Measurements from ENCODE around the gene FAM187B. TPM values are rescaled to one million over a fixed set of nuclear protein-coding genes. Genes with fewer than 3 reads are reported as not detected.

Gene FAM187B
- total RNA-seq, result not detected
- long read RNA-seq, result 0 reads

GRCh38 chr19:35228177-35228930 is at the start of gene FAM187B:
Gene FAM187B, minus strand, starts transcription at chr19:35228739. Its CDS starts 59 bp downstream, at chr19:35228680.
- peak in 1 of 4 donors; percentile 24 for ATAC-seq
- no peaks in the 10 kb centered on the region for H3K9me3 ChIP-seq
- no peak within 1 kb of the TSS for H3K27ac ChIP-seq
- TF ChIP-seq CTCF (IDR thresholded peaks at IDR 0.05), result no peak
- no peak for TF ChIP-seq POLR2A (IDR thresholded peaks at IDR 0.05)
- no peak within 1 kb of the TSS for H3K4me3 ChIP-seq
- intact Hi-C loops (cut with DNase I), result no loop called here
- no peaks in the 10 kb centered on the region for H3K36me3 ChIP-seq
- WGBS (ENCODE audit: insufficient coverage, low coverage, low lambda C conversion rate, missing lambda C conversion rate), result 70% methylated on average over 5 of the region's 14 CpGs
- peak in 1 of 3 donors; percentile 19 for DNase-seq
- no peaks in the 10 kb centered on the region for H3K4me1 ChIP-seq
- H3K27me3 ChIP-seq, result no peaks in the 10 kb centered on the region

- no peak overlapping the region for H3K4me3 ChIP-seq
- H3K27ac ChIP-seq, result no peak overlapping the region
- no peaks in the 10 kb centered on the region for H3K9me3 ChIP-seq
- intact Hi-C loops (cut with DNase I), result no loop called here
- no peak for TF ChIP-seq POLR2A (IDR thresholded peaks at IDR 0.05)
- no peak for TF ChIP-seq CTCF (IDR thresholded peaks at IDR 0.05)
- H3K4me1 ChIP-seq, result peaks cover 0 to 30% (median 14%) of the 10 kb centered on the region in 4 donors
- WGBS (ENCODE audit: insufficient coverage, low coverage, low lambda C conversion rate, missing lambda C conversion rate), result 90% methylated on average over 7 of the region's 28 CpGs
- ATAC-seq, result no peak
- no peaks in the 10 kb centered on the region for H3K27me3 ChIP-seq
- no peak for DNase-seq
- peaks cover 0 to 15% (median 6%) of the 10 kb centered on the region in 4 donors for H3K36me3 ChIP-seq
Measured at GRCh38 chr19:35276706-35277281, 48.3 kb upstream of the FAM187B start.

GRCh38 chr19:35274323-35274722 is 45.8 kb upstream of the FAM187B start:
- DNase-seq (no peak), ATAC-seq (no peak)
- Histone ChIP-seq H3K9me3 (no peaks in the 10 kb centered on the region), H3K27me3 (no peaks in the 10 kb centered on the region), H3K36me3 (peaks cover 0 to 18% (median 12%) of the 10 kb centered on the region in 4 donors), H3K27ac (no peak overlapping the region), H3K4me3 (no peak overlapping the region), H3K4me1 (peaks cover 0 to 30% (median 15%) of the 10 kb centered on the region in 4 donors)
- 61% methylated on average over 5 of the region's 5 CpGs for WGBS (ENCODE audit: insufficient coverage, low coverage, low lambda C conversion rate, missing lambda C conversion rate)
- no peak for TF ChIP-seq POLR2A (IDR thresholded peaks at IDR 0.05)
- no peak for TF ChIP-seq CTCF (IDR thresholded peaks at IDR 0.05)
- intact Hi-C loops (cut with DNase I), result no loop called here

GRCh38 chr19:35273686-35274259 is 45.2 kb upstream of the FAM187B start:
- no peak for TF ChIP-seq CTCF (IDR thresholded peaks at IDR 0.05)
- TF ChIP-seq POLR2A (IDR thresholded peaks at IDR 0.05), result no peak
- Histone ChIP-seq H3K4me3 (no peak overlapping the region), H3K9me3 (no peaks in the 10 kb centered on the region), H3K27me3 (no peaks in the 10 kb centered on the region), H3K27ac (no peak overlapping the region), H3K4me1 (peaks cover 0 to 26% (median 15%) of the 10 kb centered on the region in 4 donors), H3K36me3 (peaks cover 0 to 18% (median 12%) of the 10 kb centered on the region in 4 donors)
- intact Hi-C loops (cut with DNase I), result no loop called here
- WGBS (ENCODE audit: insufficient coverage, low coverage, low lambda C conversion rate, missing lambda C conversion rate), result 64% methylated on average over 5 of the region's 14 CpGs
- DNase-seq, result no peak
- ATAC-seq, result no peak

All from right lobe of liver (tissue), 6 donors.